Hematopoietic multipotent progenitor cell treated with erythropoietin and hydrocortisone succinate and interleukin-3 and kit ligand, for 17 days (in vitro differentiated cells): ENCODE measurements around the gene KISS1R.
"Not testable (repeated sequence)": the region's sequence is repeated elsewhere in the genome, so short reads cannot be mapped to it uniquely, and the experiment has no call there.

Experiments used
- DNase-seq: peaks from one replicate; pipeline ENCODE4 v3.0.0-alpha.2; 2015; ENCODE audit warnings: low spot score

KISS1R gene

DNA sequence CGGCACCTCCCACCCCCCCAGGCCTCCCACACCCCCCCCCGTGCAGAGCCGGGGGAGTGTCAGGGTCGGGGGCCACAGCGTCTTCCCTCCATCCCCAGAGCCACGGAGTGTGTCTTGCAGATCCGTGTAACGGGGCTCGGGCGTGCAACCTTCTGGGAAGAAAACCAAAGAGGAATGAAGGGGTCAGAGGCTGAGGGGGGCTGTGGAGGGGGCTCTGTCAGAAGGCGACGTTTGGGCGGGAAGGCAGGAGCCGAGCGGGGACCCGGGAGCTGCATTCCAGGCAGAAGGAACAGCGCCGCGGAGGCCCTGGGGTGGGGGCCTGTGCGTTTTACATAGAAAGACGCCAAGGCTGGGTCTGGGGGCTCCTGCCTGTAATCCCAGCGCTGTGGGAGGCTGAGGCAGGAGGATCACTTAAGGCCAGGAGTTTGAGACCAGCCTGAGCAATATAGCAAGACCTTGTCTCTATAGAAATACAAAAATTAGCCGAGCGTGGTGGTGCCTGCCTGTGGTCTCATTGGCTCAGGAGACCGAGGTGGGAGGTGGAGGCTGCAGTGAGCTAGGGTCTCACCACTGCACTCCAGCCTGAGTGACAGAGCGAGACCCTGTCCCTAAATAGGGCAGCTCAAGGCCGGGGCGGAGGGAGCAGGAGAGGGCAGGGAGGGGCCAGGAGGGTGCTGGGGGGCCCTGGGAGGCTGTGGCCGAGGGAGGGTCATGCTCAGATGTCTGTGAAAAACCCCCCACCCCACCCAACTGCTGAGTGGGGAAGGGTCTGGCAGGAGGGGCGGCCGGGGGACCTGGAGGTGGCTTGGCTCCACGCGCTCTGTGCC is 36.5 kb downstream of the KISS1R start:
- no peak for DNase-seq

DNA sequence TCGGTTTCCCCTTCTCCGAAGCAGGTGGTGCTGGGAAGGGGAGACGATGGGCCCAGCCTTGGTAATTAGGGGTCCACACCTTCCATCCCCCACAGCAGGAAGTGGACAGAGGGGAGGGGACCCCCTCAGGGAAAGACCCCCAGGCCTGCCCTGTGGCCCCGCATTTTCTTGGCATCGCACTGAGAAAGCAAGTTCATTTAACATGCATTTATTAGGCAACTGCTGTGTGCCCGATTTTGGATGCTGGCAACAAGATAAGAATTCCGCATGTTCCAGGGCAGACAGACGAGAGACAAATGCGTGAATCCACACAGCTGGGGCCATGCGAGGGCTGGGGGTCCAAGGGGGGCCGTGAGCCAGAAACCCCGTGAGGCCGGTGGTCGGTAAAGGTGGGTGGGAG is 37.1 kb downstream of the KISS1R start:
- DNase-seq = no peak

GRCh38 chr19:954672-955494 is 37.8 kb downstream of the KISS1R start:
- no peak for DNase-seq

- DNase-seq = no peak
These were observed 39.0 kb downstream of the KISS1R start for GRCh38 chr19:955803-956765.

- no peak for DNase-seq
These were observed 39.8 kb downstream of the KISS1R start for GRCh38 chr19:956766-957440.

DNA sequence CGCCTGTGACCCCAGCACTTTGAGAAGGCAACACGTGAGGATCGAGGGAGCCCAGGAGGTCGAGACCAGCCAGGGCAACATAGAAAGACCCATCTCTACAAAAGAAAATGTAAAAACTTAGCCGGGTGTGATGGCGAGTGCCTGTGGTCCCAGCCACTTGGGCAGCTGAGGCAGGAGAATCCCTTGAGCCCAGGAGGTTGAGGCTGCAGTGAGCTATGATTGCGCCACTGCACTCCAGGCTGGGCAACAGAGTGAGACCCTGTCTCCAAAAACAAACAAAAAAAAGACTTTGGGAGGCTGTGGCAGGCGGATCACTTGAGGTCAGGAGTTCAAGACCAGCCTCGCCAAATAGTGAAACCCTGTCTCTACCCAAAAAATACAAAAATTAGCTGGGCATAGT is 40.4 kb downstream of the KISS1R start:
- DNase-seq = not testable (repeated sequence)

- no peak for DNase-seq
These were observed 42.1 kb downstream of the KISS1R start for GRCh38 chr19:958967-959855.

DNA sequence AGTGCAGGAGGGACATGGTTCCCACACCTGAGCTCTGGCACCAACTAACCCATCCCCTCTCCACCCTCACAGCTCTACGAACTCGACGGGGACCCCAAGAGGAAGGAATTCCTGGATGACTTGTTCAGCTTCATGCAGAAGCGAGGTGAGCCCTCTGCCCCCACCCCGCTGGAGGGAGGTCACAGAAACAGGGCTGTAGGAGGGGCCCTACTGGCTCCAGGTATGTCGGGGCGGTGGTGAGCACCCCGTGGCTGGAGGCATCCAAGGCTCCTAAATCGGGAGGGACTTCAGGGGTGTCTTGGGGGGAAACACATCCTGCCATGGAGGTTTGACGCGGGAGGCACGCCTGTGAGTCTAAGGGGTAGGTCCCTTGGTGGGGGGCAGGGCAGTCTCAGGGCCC is 42.9 kb downstream of the KISS1R start:
- no peak for DNase-seq

- DNase-seq = no peak
These were observed 43.4 kb downstream of the KISS1R start for GRCh38 chr19:960601-960938.

- peak; percentile 87 for DNase-seq
These were observed 44.9 kb downstream of the KISS1R start for GRCh38 chr19:961866-962620.

- no peak for DNase-seq
These were observed 45.7 kb downstream of the KISS1R start for GRCh38 chr19:962683-963400.

DNA sequence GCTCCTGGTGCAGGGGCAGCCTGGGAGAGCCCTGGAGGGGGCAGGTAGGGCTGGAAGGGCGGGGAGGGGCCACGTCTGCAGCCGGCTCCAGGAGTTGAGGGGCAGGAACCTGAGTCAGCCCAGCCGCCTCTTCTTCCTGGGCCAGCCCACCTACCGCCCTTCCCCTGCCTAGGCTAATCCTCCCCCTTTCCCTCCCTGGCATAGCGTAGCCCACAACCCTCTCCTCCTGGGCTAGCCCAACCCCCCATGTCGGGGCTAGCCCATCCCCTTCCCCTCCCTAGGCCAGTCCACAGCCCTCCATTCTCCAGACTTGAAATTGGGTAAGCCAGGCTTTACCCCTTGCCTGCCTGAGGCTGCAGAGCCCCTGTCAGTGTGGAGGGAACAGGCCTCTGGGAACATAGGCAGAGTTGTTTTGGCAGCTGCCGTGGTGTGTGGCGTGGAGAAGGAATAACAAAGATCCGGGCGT is 46.4 kb downstream of the KISS1R start:
- DNase-seq = no peak

GRCh38 chr19:964116-964520 is 47.0 kb downstream of the KISS1R start:
- no peak for DNase-seq

DNA sequence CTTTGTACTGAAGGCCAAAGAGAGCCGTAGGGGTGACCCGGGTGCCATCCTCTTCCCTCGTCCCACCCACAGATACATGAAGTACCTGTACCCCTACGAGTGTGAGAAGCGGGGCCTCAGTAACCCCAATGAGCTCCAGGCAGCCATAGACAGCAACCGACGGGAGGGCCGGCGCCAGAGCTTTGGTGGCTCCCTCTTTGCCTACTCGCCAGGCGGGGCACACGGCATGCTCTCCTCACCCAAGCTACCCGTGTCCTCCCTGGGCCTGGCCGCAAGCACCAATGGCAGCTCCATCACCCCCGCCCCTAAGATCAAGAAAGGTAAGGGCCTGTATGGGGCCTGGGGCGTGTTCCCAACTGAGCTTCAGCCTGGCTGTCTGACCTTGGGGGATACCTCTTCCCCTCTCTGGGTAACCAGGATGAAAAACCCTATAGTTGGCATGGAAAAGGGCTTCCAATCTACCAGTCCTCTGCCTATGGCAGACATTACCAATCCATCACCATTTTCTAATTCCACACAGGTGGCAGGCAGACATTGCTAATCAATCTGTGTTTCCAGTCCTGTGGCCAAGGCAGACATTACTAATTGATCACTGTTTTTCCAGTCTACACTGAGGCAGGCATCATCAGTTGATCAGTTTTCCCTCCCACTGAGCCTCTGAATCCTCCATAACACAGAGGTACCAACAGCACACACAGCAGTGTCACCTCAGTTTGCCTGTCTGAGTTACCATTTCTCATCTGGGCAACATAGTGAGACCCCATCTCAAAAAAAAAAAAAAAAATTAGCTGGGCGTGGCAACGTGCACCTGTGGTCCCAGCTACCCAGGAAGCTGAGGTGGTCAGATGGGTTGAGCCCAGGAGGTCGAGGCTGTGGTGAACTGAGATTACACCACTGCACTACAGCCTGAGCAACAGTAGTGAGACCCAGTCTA is 47.9 kb downstream of the KISS1R start:
- DNase-seq = no peak

DNA sequence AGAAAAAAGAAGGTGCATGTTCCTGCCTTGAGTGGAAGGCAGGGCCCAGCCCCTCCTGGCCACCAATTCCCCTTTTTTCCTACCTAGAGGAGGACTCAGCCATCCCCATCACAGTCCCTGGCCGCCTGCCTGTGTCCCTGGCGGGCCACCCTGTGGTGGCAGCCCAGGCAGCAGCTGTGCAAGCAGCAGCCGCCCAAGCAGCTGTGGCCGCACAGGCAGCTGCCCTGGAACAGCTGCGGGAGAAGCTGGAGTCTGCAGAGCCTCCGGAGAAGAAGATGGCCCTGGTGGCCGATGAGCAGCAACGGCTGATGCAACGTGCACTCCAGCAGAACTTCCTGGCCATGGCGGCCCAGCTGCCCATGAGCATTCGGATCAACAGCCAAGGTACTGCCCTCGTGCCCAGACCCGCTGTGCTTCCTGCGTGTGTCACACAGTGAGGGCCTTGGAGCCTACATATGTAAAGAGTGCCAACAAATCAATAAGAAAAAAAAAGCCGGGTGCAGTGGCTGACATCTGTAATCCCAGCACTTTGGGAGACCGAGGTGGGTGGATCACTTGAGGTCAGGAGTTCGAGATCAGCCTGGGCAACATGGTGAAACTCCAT is 49.5 kb downstream of the KISS1R start:
- no peak for DNase-seq
